GM12801 (cell line): ENCODE measurements around the gene GSTP1.

Source experiments
- TF ChIP-seq, protein P1 (sequence below): IDR thresholded peaks from one replicate; pipeline ENCODE4 v1.5.1; 2011; ENCODE audit warnings: control low read depth; ENCODE audit not compliant: insufficient read length; ENCODE audit errors: extremely low read depth

GSTP1 gene

DNA sequence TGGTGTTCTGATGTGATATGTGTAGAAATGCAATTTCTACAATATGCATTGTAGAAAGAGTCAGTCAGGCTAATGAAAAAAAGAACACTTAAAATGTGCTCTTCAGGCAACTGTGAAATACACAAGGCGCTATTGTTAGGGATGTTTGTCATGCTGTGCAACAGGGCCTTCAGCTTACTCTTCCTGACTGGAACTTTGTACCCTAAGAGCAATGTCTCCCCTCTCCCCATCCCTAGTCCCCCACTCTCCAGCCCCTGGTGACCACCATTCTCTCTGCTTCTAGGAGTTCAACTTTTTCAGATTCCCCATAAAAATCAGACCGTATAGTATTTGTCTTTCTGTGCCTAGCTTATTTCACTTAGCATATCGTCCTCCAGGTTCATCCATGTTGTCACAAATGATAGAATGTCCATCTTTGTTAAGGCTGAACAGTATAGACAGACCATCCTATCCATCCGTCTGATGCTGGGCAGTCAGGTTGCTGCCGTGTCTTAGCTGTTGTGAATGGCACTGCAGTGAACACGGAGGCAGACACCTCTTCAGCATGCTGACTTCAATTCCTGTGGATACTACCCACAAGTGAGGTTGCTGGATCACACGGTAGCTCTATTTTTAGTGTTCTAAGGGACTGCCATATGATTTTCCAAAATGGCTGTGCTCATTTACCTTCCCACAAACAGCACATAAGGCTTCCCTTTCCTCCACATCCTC is 33.8 kb downstream of the GSTP1 start:
- TF ChIP-seq, protein P1, sequence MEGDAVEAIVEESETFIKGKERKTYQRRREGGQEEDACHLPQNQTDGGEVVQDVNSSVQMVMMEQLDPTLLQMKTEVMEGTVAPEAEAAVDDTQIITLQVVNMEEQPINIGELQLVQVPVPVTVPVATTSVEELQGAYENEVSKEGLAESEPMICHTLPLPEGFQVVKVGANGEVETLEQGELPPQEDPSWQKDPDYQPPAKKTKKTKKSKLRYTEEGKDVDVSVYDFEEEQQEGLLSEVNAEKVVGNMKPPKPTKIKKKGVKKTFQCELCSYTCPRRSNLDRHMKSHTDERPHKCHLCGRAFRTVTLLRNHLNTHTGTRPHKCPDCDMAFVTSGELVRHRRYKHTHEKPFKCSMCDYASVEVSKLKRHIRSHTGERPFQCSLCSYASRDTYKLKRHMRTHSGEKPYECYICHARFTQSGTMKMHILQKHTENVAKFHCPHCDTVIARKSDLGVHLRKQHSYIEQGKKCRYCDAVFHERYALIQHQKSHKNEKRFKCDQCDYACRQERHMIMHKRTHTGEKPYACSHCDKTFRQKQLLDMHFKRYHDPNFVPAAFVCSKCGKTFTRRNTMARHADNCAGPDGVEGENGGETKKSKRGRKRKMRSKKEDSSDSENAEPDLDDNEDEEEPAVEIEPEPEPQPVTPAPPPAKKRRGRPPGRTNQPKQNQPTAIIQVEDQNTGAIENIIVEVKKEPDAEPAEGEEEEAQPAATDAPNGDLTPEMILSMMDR, result no peak

DNA sequence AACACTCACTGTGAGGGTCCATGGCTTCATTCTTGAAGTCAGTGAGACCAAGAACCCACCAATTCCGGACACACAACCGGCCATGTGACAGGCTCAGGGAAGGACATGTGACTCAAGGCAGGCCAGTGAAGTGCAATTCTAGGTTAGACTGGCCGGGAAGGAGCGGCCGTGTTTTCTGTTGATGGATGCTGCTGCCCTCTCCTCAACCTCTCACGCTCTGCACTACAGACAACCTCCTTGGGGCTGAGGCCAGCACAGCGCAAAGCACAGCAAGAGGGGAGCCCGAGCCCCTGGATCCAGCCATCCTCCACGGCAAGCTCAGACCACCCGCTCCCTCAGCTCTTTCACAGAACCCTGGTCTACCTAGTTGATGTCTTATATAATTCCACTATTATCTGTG is 43.4 kb downstream of the GSTP1 start:
- TF ChIP-seq, protein P1, result no peak

DNA sequence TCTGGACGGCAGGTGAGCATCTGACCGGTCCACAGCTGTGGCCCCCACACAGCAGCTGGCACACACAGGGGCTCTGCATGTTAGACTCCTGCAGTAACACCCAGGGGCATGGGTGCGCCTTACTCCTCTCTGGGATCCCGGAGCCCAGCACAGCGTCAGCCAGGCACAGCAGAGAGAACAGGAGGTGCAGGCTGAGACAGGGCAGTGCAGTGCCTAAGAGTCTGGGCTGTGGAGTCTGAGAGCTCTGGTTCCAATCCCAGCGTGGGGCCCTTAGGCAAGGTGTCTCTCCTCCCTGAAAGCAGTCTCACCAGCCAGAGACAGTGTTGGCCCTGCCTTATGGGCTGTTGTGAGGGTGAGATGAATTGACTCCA is 43.8 kb downstream of the GSTP1 start:
- TF ChIP-seq, protein P1, result no peak

DNA sequence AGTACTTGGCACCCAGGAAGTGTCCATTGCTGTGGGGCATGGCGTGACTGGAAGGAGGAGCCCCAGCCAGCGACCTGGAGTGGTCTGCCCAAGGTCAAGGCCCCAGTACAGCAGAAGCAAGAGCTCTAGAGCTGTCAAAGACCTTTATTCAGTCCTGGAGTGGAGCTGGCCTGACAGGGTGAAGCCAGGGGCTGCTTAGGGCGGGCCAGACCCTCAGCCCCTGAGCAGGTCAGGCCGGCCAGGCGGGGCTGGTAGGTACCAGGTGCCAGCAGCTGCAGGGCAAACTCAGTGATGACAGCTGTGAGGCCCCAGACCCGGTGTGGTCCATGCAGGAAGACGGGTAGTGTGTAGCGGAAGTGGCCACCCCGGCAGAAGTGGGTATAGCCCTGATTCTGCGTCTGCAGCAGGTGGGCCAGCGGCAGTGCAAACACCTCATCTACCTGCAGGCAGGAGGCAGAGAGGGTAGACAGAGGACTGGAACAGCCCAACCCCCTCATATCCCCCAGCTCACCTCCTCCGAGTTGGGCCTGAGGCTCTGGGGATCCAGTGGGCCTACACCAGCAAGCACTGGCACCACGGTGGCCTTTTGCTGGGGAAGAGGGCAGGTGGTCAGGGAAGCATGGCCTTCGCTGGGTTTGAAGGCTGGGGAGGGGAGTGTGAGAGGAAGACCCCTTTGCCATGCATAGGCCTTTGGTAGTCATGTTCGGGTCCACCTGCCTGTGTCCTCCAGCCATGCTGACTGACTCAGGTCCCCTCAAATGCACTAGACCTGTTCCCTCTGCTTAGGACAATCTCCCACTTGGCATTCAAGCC is 44.4 kb downstream of the GSTP1 start:
- TF ChIP-seq, protein P1, result no peak

DNA sequence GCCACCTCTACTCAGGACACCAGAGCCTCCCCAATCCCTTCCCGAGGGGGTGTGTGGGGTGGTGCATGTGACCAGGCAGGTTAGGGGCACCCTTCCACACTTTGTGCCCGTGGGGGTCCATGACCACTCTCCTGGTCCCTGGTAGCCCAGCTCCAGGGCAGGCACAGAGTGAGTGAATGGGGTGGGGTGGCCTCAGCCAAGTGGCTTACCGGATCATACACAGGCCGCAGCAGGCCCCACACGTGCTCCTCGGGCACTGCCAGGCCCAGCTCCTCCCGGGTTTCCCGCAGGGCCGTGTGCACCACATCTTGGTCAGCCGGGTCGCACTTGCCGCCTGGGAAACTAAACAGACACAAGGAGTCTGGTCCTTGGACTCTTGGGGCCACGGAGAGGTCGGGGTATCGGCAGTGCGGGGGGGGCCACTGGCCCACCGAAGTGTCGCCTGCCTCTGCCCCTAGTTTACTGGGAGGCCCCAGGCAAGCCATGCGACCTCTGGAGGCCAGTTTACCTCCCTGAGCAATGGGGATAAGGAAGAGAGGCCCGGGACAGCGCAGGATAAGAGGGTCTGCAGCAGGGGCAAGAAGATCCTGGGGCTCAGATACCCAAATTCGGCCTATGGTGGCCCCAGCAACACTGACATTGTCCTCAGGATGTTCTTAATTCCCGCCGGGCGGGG is 45.2 kb downstream of the GSTP1 start:
- TF ChIP-seq, protein P1, result no peak

DNA sequence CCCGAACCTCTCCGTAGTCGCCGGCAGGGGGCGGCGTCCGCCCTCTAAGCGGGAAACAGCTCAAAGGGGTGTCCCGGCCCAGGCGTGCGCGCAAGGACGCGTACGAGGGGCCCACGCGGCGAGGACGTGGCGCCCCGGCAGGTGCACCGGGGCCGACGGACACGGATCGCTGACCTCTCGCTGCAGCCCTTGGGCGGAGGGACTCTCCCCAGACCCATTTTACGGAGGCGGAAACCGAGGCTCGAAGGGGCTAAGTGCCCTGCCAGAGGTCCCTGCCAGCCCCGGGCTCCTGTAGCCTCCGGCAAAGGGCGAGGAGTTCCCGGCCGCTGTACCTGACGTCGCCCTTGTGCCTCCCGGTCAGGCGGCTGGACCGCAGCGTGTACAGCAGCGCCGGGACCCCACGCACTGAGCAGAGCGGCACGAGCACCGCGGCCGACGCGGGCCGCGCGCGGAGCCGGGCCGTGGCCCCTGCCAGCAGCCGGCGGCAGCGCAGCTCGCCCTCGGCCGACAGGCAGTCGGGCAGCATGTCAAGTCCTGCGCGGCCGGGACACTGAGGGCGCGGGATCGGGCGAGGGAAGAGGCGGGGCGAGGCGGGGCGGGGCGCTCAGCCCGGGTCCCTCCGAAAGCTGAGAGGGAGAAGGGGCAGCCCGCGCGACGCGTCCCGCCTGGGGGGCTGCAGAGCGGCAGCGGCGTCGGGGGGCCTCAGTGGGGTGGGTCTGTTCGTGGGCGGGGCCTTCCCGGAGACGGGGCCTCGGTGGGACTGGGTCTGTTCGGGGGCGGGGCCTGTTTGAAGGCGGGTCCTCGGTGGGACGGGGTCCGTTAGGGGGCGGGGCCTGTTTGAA is 46.0 kb downstream of the GSTP1 start, which contains the start of gene NUDT8:
Gene NUDT8 (minus strand): TSS at position 552 of the 842 bp plus-strand sequence. CDS start 26 bp downstream, at position 526.
- TF ChIP-seq, protein P1, result no peak
